HG02884 (cell line): ENCODE data around the gene ATP6V0E1.
"Not testable (repeated sequence)": the region's sequence is repeated elsewhere in the genome, so short reads cannot be mapped to it uniquely, and the experiment has no call there.

ENCODE experiments used
- ATAC-seq: cut with Tn5 transposase; IDR thresholded peaks from one replicate; pipeline ENCODE4 v1.9.1; 2021; ENCODE audit warnings: mild to moderate bottlenecking, moderate library complexity; ENCODE audit not compliant: unreplicated experiment

The ATP6V0E1 gene

DNA sequence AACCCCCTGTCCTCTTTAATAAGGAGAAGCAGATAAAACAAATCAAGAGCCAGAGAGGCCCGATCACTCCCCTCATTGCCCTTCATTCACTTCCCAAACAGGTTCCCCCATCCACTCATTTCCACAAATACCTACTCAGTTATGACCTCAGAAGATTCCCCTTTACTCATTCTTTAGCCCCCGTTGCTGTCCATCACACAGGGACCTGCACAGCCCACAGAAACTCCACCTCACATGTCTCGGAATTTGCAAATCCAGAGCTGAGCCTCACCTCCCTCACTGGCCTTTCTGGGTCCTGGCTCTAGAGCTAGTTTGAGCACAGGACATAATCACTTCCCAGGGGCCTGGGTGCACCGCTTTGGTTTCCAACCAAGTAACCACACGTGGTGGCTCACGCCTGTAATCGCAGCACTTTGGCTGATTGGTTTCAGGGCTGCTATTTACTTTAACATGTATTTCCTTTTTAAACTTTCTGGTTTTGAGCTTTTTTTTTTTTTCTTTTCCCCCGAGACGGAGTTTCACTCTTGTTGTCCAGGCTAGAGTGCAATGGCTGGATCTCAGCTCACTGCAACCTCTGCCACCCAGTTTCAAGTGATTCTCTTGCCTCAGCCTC, 17.8 kb downstream of the ATP6V0E1 start:
- ATAC-seq, result peak; percentile 57

- ATAC-seq, result no peak
Measured at GRCh38 chr5:173003360-173003759, 19.8 kb downstream of the ATP6V0E1 start.

GRCh38 chr5:173004013-173004412, 20.4 kb downstream of the ATP6V0E1 start:
- ATAC-seq, result no peak

GRCh38 chr5:173004447-173004846, 20.9 kb downstream of the ATP6V0E1 start:
- no peak for ATAC-seq

DNA sequence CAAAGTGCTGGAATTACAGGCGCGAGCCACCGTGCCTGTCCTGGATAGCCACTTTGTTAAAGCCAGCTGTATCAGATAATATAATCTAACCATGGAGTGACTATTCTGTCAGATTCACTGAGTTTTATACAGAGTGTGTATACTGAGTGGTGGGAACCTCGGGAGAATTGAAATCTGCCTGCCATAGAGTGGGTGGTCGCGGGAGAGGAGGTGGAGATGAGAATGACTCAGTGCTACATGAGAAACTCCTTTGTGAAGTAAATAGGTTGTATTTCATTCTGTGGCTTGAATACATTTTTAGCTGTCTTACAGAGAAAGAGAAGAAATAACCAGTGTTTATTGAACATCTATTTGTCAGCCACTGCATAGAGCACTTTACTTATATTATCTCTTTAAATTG, 26.4 kb downstream of the ATP6V0E1 start:
- peak; percentile 76 for ATAC-seq

DNA sequence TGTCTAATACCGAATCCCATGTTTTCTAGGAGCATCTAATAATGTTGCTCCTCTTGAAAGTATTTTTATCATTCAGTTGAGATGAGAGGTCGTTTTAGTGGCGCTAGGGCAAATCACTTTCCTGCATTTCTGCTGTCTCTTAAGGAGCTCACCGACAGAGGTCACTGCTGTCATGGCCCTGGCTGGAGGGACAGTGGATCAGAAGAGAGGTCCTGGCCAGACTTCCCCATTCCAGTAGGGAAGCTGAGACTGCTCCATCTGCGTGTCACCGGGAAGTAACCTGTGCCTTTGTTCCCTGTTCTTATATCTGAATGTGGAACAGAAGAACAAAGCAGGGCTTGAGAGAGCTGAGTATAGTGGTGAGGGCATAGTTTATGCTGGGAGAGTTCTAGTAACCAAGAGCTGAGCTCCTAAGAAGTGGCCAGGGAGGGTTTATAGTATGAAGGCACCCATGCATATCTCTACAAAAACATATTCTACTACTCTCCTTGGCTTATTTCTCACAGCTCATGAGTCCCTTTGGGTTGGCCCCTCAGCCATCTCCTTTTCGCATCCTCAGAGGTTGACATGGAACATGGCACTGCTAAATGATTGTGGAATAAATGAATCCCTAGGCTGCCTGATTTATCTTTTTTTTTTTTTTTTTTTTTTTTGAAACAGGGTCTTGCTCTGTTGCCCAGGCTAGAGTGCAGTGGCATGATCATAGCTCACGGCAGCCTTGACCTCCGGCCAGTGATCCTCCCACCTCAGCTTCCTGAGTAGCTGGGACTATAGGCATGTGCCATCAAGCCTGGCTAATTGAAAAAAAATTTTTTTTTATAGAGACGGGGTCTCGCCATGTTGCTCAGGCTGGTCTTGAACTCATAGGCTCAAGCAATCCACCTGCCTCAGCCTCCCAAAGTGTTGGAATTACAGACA, 27.2 kb downstream of the ATP6V0E1 start:
- no peak for ATAC-seq

GRCh38 chr5:173011566-173011965, 28.0 kb downstream of the ATP6V0E1 start:
- no peak for ATAC-seq

DNA sequence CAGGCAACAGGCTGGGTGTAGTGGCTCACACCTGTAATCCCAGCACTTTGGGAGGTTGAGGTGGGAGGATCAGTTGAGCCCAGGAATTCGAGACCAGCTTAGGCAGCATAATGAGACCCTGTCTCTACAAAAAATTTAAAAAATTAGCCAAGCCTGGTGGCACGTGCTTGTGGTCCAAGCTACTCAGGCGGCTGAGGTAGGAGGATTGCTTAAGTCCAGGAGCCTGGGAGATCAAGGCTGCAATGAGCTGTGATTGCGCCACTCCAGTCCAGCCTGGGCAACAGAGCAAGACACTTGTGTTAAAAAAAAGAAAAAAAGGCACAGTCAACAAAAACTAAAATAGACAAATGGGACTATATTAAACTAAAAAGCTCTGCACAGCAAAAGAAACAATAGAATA, 29.3 kb downstream of the ATP6V0E1 start:
- no peak for ATAC-seq

- no peak for ATAC-seq
Measured at GRCh38 chr5:173014671-173015070, 31.1 kb downstream of the ATP6V0E1 start.

- ATAC-seq, result no peak
Measured at GRCh38 chr5:173015192-173015591, 31.6 kb downstream of the ATP6V0E1 start.

- ATAC-seq, result no peak
Measured at GRCh38 chr5:173015598-173016455, 32.3 kb downstream of the ATP6V0E1 start.

GRCh38 chr5:173016598-173017046, 33.1 kb downstream of the ATP6V0E1 start:
- no peak for ATAC-seq

GRCh38 chr5:173017087-173017486, 33.5 kb downstream of the ATP6V0E1 start:
- not testable (repeated sequence) for ATAC-seq

DNA sequence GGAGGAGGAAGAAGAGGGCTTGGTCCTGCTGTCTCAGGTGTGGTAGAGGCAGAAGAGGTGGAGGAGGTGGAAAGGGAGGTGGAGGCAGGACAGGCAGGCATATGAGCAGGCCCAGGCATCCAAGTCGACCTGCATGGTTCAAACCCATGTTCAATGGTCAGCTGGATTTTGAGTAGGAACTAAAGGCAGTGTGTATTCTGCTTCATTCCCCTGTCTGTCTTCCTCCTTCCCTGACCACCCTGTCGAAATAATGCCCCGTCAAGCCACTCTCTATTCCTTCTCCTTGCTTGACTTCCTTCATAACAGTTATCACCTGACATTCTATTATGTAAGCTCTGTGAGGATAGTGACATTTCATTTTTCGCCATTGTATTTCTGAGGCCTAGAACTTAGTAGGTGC, 34.8 kb downstream of the ATP6V0E1 start:
- ATAC-seq, result no peak

- no peak for ATAC-seq
Measured at GRCh38 chr5:173020154-173020581, 36.6 kb downstream of the ATP6V0E1 start.

DNA sequence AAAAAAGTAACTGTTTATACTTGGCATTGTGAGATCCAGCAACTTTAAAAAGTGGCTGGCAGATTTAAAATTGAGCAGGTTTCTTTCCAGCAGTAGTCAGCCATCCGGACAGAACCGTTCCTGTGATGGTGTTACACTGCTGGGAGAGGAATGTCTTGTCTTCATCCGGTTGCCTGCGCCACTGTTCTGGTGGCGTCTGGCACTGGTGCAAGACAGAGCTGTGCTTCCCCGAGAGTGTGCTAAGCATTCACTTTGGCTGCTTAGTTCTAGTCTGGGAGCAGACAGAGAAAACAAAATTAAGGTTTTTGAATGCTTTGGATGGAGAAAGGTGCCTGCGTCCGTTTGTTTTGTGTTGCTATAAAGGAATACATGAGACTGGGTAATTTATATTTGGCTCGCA, 37.1 kb downstream of the ATP6V0E1 start:
- ATAC-seq, result no peak

DNA sequence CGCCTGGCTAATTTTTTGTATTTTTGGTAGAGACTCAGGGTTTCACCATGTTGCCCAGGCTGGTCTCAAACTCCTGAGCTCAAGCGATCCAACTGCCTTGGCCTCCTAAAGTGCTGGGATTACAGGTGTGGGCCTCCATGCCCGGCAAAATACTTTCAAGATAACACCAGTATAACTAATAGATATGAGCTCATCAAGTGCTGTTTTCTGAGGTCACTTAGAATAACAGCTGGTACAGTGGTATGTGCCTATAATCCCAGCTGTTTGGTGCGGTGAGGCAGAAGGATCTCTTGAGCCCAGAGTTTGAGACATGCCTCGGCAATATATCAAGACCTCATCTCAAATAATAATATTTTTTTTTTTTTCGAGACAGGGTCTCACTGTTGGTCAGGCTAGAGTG, 42.1 kb downstream of the ATP6V0E1 start:
- ATAC-seq, result no peak

GRCh38 chr5:173027905-173028304, 44.3 kb downstream of the ATP6V0E1 start:
- ATAC-seq, result no peak

- no peak for ATAC-seq
Measured at GRCh38 chr5:173028811-173029327, 45.3 kb downstream of the ATP6V0E1 start.

GRCh38 chr5:173029499-173029921, 45.9 kb downstream of the ATP6V0E1 start:
- no peak for ATAC-seq

DNA sequence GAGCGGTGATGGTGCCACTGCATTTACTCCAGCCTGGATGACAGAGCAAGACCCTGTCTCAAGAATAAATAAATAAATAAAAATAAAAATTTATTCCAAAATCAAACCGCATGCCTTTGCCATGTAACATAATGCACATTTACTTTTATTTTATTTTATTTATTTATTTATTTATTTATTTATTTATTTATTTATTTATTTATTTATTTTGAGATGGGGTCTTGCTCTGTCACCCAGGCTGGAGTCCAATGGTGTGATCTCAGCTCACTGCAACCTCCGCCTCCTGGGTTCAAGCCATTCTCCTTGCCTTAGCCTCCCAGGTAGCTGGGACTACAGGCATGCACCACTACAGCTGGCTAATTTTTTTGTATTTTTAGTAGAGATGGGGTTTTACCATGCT, 48.5 kb downstream of the ATP6V0E1 start:
- ATAC-seq, result not testable (repeated sequence)
